HG02943 (cell line): ENCODE data around the gene AXL.

Experiments used
- ATAC-seq: cut with Tn5 transposase; IDR thresholded peaks from one replicate; pipeline ENCODE4 v1.9.1; 2021; ENCODE audit warnings: mild to moderate bottlenecking, low read depth, moderate library complexity; ENCODE audit not compliant: unreplicated experiment

The AXL gene

DNA sequence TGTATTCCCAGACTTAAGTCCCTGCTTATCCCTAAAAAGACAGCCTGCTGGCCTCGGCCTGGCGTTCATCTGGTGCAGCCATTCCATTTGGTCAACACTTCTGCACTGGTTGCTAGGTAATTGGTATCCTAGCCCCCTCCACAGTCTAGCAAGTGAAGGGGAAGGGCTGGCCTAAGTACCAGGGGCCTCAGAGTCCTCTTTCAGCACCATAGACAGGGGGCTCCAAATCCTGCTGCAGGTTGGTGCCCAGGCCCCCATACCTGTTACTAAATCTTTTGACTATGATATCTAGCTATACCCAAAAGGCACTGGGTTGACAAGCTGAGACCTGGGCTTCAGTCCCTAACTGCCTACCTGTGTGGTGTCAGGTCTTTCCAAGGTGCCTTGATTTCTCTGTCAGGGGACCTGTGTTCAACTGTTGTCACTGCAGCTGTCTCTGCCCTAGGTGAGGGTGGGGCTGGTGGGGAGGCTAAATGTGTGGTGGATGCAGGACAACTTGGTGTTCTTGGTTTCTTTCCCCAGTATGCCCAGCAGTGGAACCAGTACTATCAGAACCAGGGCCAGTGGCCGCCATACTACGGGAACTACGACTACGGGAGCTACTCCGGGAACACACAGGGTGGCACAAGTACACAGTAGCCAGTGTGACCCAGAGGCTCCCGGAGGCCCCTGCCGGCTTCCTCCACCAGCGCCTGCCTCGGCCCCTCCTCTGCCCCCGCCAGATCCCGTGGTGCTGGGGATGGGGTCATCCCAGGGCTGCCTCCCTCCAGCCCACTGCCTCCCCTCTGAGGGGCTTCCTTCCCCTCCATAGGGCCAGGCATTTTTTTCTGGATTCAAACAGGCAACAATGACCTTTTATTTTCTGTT is 87.1 kb downstream of the AXL start:
- ATAC-seq, result no peak

- no peak for ATAC-seq
Measured at GRCh38 chr19:41307090-41307875, 88.3 kb downstream of the AXL start.

- no peak for ATAC-seq
Measured at GRCh38 chr19:41307954-41308449, 89.0 kb downstream of the AXL start.

DNA sequence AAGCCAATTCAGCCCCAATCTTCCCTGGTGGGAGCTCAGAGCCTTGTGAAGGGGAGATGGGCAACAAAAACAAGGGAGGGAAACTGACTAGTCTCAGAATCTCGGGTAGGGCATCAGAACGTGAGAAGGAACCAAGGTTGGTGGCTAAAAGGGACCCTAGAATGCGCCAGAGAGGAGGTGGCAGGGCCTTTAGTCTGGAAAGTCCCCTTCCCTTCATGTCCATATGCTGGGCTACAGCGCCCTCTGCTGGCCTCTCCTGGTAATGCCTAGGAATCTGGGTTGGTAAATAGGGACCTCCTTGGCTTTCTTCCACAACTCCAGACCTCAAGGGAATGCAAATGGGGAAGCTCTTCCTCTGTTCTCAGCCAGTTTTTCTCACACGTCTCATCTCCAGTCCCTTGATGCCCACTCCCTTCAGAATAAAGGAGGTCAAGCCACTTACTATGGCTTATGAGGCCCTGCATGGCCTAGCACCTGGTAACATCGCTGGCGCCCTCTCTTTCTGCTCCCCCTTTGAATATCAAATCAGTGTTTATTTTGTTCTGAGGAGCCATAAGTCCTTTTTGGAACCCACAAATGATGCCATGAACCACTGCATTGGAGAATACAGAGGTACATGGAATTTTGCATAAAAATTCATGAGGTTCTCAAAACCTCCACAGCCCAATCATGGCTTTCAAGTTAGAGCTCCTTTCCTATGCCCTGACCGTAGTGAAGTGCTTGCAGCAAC is 89.6 kb downstream of the AXL start:
- ATAC-seq, result no peak

GRCh38 chr19:41309180-41310032 is 90.4 kb downstream of the AXL start:
- ATAC-seq, result no peak

- peak; percentile 63 for ATAC-seq
Measured at GRCh38 chr19:41310033-41310831, 91.2 kb downstream of the AXL start, which contains the start of gene CCDC97. Gene CCDC97, plus strand, starts transcription at chr19:41310172. Its CDS starts 139 bp downstream, at chr19:41310311.

- ATAC-seq, result no peak
Measured at GRCh38 chr19:41311072-41311471, 92.0 kb downstream of the AXL start.
